ENCODE data around the gene SLC29A1. TPM values are rescaled to one million over a fixed set of nuclear protein-coding genes. Genes with fewer than 3 reads are reported as not detected.

Gene SLC29A1
- total RNA-seq, 3 donors from 2014 or later, result 106 to 140 (median 110) TPM

DNA sequence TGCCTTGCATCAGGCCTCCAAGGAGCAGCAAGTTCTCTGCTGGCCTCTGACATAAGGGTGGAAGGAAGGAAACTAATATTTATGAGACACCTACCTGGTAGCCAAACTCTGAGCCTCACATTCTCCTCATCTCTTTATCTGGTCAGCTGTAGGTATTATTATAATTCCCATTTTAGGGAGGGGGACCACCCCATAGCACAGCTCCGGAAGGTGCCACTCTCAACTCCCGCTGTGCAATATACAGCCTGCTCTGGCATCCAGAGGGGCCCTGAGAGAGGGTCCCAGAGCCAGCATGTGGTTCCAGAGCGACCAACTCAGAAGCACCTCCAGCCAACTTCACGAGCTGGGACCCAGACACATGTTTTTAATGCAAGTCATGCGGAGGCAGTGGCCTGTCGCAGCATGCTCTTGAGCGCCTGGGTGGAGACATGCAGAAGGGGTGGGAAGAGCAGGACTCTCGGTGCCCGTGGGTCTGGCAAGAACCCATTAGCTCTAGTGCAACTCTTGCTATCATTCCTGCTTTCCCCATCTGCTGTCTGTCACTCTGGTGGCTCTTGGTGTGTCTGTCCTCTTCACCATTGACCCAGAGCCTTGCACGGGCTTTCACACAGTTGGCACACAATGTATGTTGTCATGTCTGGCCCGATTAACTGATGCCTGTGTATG lies 21.6 kb upstream of the SLC29A1 start:
- DNase-seq (ENCODE audit: low spot score in 2 of 2), result peak in 1 of 2 donors; percentile 74
- Histone ChIP-seq H3K4me1 (no peaks in the 10 kb centered on the region), H3K9me3 (no peaks in the 10 kb centered on the region), H3K27ac (peak overlapping the region; percentile 56 to 88), H3K36me3 (no peaks in the 10 kb centered on the region), H3K27me3 (no peaks in the 10 kb centered on the region), H3K4me3 (peak overlapping the region in 1 of 3 donors; percentile 29)
- no peak for TF ChIP-seq CTCF (IDR thresholded peaks at IDR 0.05)
- no peak for TF ChIP-seq POLR2A (IDR thresholded peaks at IDR 0.05)
- no peak for TF ChIP-seq POLR2AphosphoS5 (IDR thresholded peaks at IDR 0.05)
- intact Hi-C loops (cut with DNase I; ENCODE audit: low total_unique reads), result no loop called here

- Histone ChIP-seq H3K9me3 (no peaks in the 10 kb centered on the region), H3K36me3 (no peaks in the 10 kb centered on the region), H3K4me1 (no peaks in the 10 kb centered on the region), H3K27ac (peak overlapping the region; percentile 29 to 88), H3K27me3 (no peaks in the 10 kb centered on the region), H3K4me3 (no peak overlapping the region)
- intact Hi-C loops (cut with DNase I; ENCODE audit: low total_unique reads), result no loop called here
- no peak for DNase-seq (ENCODE audit: low spot score in 2 of 2)
- TF ChIP-seq CTCF (IDR thresholded peaks at IDR 0.05) (no peak), POLR2AphosphoS5 (IDR thresholded peaks at IDR 0.05) (no peak), POLR2A (IDR thresholded peaks at IDR 0.05) (no peak)
These were observed 20.9 kb upstream of the SLC29A1 start for GRCh38 chr6:44202332-44202971.

DNA sequence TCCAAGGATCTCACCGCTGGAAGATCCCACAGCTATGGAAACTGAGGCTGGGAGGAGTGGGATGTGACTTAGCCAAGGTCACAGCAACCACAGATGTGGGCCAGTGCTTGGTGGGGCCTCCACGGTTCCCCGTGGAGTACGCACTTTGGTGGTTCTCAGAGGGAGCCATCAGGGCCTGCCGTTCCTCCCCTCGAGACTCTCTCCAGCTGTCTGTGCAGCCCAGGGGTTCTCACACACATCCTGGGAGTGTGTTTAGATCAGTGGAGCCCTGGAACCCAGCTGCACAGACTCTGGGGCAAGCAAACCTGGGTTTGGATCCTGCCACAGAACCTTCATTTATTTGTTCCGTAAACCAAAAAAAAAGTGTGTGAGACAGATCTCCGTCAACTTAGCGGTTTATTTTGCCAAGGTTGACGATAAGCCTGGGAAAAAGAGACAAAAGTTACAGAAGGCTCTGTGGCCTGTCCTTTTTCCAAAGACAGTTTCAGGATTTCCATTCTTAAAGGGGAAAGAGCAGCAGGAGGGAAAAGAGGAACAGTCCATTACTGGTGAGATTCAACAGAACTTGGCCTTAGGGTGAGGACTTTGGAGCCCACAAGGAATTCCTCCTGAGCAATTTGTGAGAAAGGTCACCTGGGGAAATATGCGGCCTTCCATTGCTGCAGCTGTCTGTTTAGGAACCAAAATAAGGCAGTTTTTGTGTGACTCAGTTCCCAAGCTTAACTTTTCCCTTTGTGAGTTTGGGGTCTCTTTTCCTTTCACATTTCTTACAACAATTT lies 20.2 kb upstream of the SLC29A1 start:
- Histone ChIP-seq H3K36me3 (no peaks in the 10 kb centered on the region), H3K4me1 (no peaks in the 10 kb centered on the region), H3K4me3 (no peak overlapping the region), H3K9me3 (no peaks in the 10 kb centered on the region), H3K27ac (peak overlapping the region; percentile 29 to 78), H3K27me3 (no peaks in the 10 kb centered on the region)
- intact Hi-C loops (cut with DNase I; ENCODE audit: low total_unique reads), result no loop called here
- no peak for DNase-seq (ENCODE audit: low spot score in 2 of 2)
- TF ChIP-seq POLR2A (IDR thresholded peaks at IDR 0.05) (no peak), POLR2AphosphoS5 (IDR thresholded peaks at IDR 0.05) (no peak), CTCF (IDR thresholded peaks at IDR 0.05) (no peak)

DNA sequence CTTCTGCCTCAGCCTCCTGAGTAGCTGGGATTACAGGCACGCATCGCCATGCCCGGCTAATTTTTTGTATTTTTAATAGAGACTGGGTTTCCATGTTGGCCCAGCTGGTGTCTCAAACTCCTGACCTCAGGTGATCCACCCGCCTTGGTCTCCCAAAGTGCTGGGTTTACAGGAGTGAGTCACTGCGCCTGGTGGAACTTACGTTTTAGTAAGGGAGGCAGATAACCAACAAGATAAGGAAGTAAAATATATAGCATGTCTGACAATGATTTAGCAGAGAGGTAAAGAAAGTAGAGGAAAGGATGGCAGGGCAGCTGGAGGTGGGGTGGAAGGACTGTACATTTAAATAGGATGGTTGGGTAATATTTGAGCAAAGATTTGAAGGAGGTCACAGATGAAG lies 19.4 kb upstream of the SLC29A1 start:
- no peak for DNase-seq (ENCODE audit: low spot score in 2 of 2)

More for the DNA sequence above, 19.4 kb upstream of the SLC29A1 start:
- Histone ChIP-seq H3K36me3 (no peaks in the 10 kb centered on the region), H3K9me3 (no peaks in the 10 kb centered on the region), H3K27ac (no peak overlapping the region), H3K4me1 (no peaks in the 10 kb centered on the region), H3K4me3 (no peak overlapping the region), H3K27me3 (no peaks in the 10 kb centered on the region)
- intact Hi-C loops (cut with DNase I; ENCODE audit: low total_unique reads), result no loop called here
- TF ChIP-seq POLR2AphosphoS5 (IDR thresholded peaks at IDR 0.05), result no peak
- no peak for TF ChIP-seq POLR2A (IDR thresholded peaks at IDR 0.05)
- TF ChIP-seq CTCF (IDR thresholded peaks at IDR 0.05), result no peak

Measured in breast epithelium (tissue), 4 donors.